Upper lobe of left lung (tissue), 6 donors: ENCODE measurements around the gene NMNAT1. TPM values are rescaled to one million over a fixed set of nuclear protein-coding genes. Genes with fewer than 3 reads are reported as not detected.

Experiments used
- ATAC-seq, 2 donors: fragments of 200-7000 bp; cut with Tn5 transposase; one replicate each; pipeline ENCODE4 v1.9.1; 2022; ENCODE audit warnings: mild to moderate bottlenecking in 2 of 2, moderate library complexity in 2 of 2; ENCODE audit not compliant: low FRiP score in 2 of 2
- DNase-seq, 2 donors: peaks; one replicate each; pipeline ENCODE4 v3.0.0-alpha.2; 2019 to 2020
- H3K27ac ChIP-seq, 4 donors: fragments of 200-600 bp; sonication (generic); one replicate each; pipeline ENCODE4 v1.5.1; 2016 to 2019
- H3K27me3 ChIP-seq, 4 donors: fragments of 200-600 bp; sonication (generic); one replicate each; pipeline ENCODE4 v1.5.1; 2017 to 2019
- H3K36me3 ChIP-seq, 4 donors: fragments of 200-600 bp; sonication (generic); one replicate each; pipeline ENCODE4 v1.5.1; 2016 to 2019
- H3K4me1 ChIP-seq, 4 donors: fragments of 200-600 bp; sonication (generic); one replicate each; pipeline ENCODE4 v1.5.1; 2018 to 2019
- H3K4me3 ChIP-seq, 4 donors: fragments of 200-600 bp; sonication (generic); one replicate each; pipeline ENCODE4 v1.5.1; 2017 to 2019; ENCODE audit warnings: mild to moderate bottlenecking in 2 of 4, moderate library complexity in 1 of 4
- H3K9me3 ChIP-seq, 4 donors: fragments of 200-600 bp; sonication (generic); one replicate each; pipeline ENCODE4 v1.5.1; 2018 to 2019
- CTCF ChIP-seq, 6 experiments: fragments of 450-650 bp in 4 of 6; fragments of 200-600 bp in 2 of 6; sonication (generic) in 2 of 6; IDR thresholded peaks; one replicate each; pipeline ENCODE4 v1.5.1; 2016 to 2019; ENCODE audit warnings: antibody characterized with exemption in 6 of 6
- EP300 ChIP-seq, 4 donors: sonication (generic); formaldehyde crosslinking; IDR thresholded peaks; one replicate each; pipeline ENCODE4 v1.5.1; 2017; ENCODE audit warnings: antibody characterized with exemption in 4 of 4, control low read depth in 2 of 4
- POLR2A ChIP-seq, 4 donors: fragments of 450-650 bp; IDR thresholded peaks; one replicate each; pipeline ENCODE4 v1.5.1; 2016 to 2017; ENCODE audit warnings: antibody characterized with exemption in 4 of 4, mild to moderate bottlenecking in 2 of 4
- POLR2AphosphoS5 ChIP-seq, 2 donors: sonication (generic); formaldehyde crosslinking; IDR thresholded peaks; one replicate each; pipeline ENCODE4 v1.5.1; 2017; ENCODE audit warnings: antibody characterized with exemption in 2 of 2
- WGBS, 2 donors: methylation state at CpG; one replicate each; pipeline ENCODE4 v1.1.5; 2017 to 2018; 5-methylcytosine and 5-hydroxymethylcytosine counted together
- total RNA-seq, 6 donors: library from RNA; depleted of rRNA in 4 of 6; stranded (reverse); fragments of >200 nt in 4 of 6; gene quantifications; one replicate each; pipeline versions ENCODE4 v1.1.0 to v1.2.1, GENCODE V29; 2016 to 2021
- donor health status: DM: no; HTN: no; CAD: no; lungs with moderate emphysema.
- donor health status: DM: no; HTN: yes; CAD: no; lungs with severe emphysema.

The NMNAT1 gene
- total RNA-seq, 6 donors from 2014 or later: 4.6 to 13.6 (median 8.5) TPM

GRCh38 chr1:9907441-9907840, 35.8 kb upstream of the NMNAT1 start:
- TF ChIP-seq CTCF (IDR thresholded peaks at IDR 0.05) (no peak), POLR2A (IDR thresholded peaks at IDR 0.05) (peak in 1 of 4 donors; percentile 13), POLR2AphosphoS5 (IDR thresholded peaks at IDR 0.05) (no peak), EP300 (IDR thresholded peaks at IDR 0.05) (no peak)
- WGBS, 2 donors: 64 to 68% methylated on average over 5 of the region's 5 CpGs
- no peaks in the 10 kb centered on the region for H3K27me3 ChIP-seq
- no peak for ATAC-seq
- H3K4me3 ChIP-seq: no peak overlapping the region
- H3K4me1 ChIP-seq: peaks cover 20 to 45% (median 28%) of the 10 kb centered on the region in 4 donors
- peak in 1 of 2 donors; percentile 46 for DNase-seq
- H3K36me3 ChIP-seq: no peaks in the 10 kb centered on the region
- no peaks in the 10 kb centered on the region for H3K9me3 ChIP-seq
- H3K27ac ChIP-seq: peak overlapping the region in 3 of 4 donors; percentile 16 to 75 (median 46)

- DNase-seq (no peak), ATAC-seq (no peak)
- TF ChIP-seq CTCF (IDR thresholded peaks at IDR 0.05): no peak
- TF ChIP-seq EP300 (IDR thresholded peaks at IDR 0.05): no peak
- TF ChIP-seq POLR2AphosphoS5 (IDR thresholded peaks at IDR 0.05): no peak
- no peak for TF ChIP-seq POLR2A (IDR thresholded peaks at IDR 0.05)
- H3K36me3 ChIP-seq: no peaks in the 10 kb centered on the region
- WGBS, 2 donors: 56 to 59% methylated on average over 4 of the region's 4 CpGs
- H3K4me3 ChIP-seq: peak overlapping the region in 3 of 4 donors; percentile 90 to 93 (median 92)
- peak overlapping the region; percentile 87 to 92 (median 88) for H3K27ac ChIP-seq
- H3K9me3 ChIP-seq: no peaks in the 10 kb centered on the region
- H3K27me3 ChIP-seq: no peaks in the 10 kb centered on the region
- peaks cover 17 to 37% (median 26%) of the 10 kb centered on the region in 4 donors for H3K4me1 ChIP-seq
Observed at GRCh38 chr1:9908871-9909233, 34.4 kb upstream of the NMNAT1 start.

GRCh38 chr1:9909234-9910046, 33.8 kb upstream of the NMNAT1 start:
- Histone ChIP-seq H3K27me3 (no peaks in the 10 kb centered on the region), H3K36me3 (no peaks in the 10 kb centered on the region), H3K9me3 (no peaks in the 10 kb centered on the region), H3K27ac (peak overlapping the region; percentile 87 to 92 (median 88)), H3K4me3 (peak overlapping the region; percentile 80 to 93 (median 91)), H3K4me1 (peaks cover 17 to 37% (median 26%) of the 10 kb centered on the region in 4 donors)
- peak in 1 of 2 donors; percentile 49 for DNase-seq
- WGBS, 2 donors: 1 to 2% methylated on average over 20 to 28 of the region's 47 CpGs
- no peak for ATAC-seq
- no peak for TF ChIP-seq CTCF (IDR thresholded peaks at IDR 0.05)
- no peak for TF ChIP-seq POLR2A (IDR thresholded peaks at IDR 0.05)
- TF ChIP-seq POLR2AphosphoS5 (IDR thresholded peaks at IDR 0.05): no peak
- no peak for TF ChIP-seq EP300 (IDR thresholded peaks at IDR 0.05)

- no peaks in the 10 kb centered on the region for H3K9me3 ChIP-seq
- no peak for DNase-seq
- no peaks in the 10 kb centered on the region for H3K36me3 ChIP-seq
- peak; percentile 22 to 50 for TF ChIP-seq POLR2AphosphoS5 (IDR thresholded peaks at IDR 0.05)
- TF ChIP-seq EP300 (IDR thresholded peaks at IDR 0.05): no peak
- peak in 1 of 6 experiments; percentile 22 for TF ChIP-seq CTCF (IDR thresholded peaks at IDR 0.05)
- TF ChIP-seq POLR2A (IDR thresholded peaks at IDR 0.05): peak in 2 of 4 donors; percentile 10 to 47
- H3K4me1 ChIP-seq: peaks cover 17 to 37% (median 26%) of the 10 kb centered on the region in 4 donors
- WGBS, 2 donors: 0% methylated on average over 1 of the region's 55 CpGs; no CpG with 5 or more reads in 1 of the 2 donors
- peak within 1 kb of the TSS; percentile 89 to 97 (median 93) for H3K27ac ChIP-seq
- H3K27me3 ChIP-seq: no peaks in the 10 kb centered on the region
- no peak for ATAC-seq
- peak within 1 kb of the TSS; percentile 80 to 93 (median 91) for H3K4me3 ChIP-seq
Observed at GRCh38 chr1:9910076-9910422, 33.2 kb upstream of the NMNAT1 start, which contains the start of gene CTNNBIP1. Gene CTNNBIP1, minus strand, starts transcription at chr1:9910269. Its CDS starts 38,205 bp downstream, at chr1:9872064.
